Keratinocyte (primary cell): ENCODE results near the gene SORT1.

Experiments used
- CTCF ChIP-seq, 3 experiments: IDR thresholded peaks in 1 of 3; conservative IDR thresholded peaks in 1 of 3; optimal IDR thresholded peaks in 1 of 3; 2 replicates in 2 of 3; 3 replicates in 1 of 3; pipeline versions ENCODE3 to v1.5.1; 2011; ENCODE audit warnings: low read length in 3 of 3, mild to moderate bottlenecking in 3 of 3, moderate library complexity in 2 of 3, control low read depth in 1 of 3, inconsistent platforms in 1 of 3; ENCODE audit not compliant: insufficient read depth in 2 of 3; ENCODE audit errors: extremely low read depth in 1 of 3
- EZH2 ChIP-seq: IDR thresholded peaks from one replicate; pipeline ENCODE4 v1.6.1; 2012; ENCODE audit warnings: inconsistent platforms, mild to moderate bottlenecking, low read length, moderate library complexity

- TF ChIP-seq CTCF (optimal IDR thresholded peaks at IDR 0.05 in 1 of 3, IDR thresholded peaks at IDR 0.05 in 1 of 3, conservative IDR thresholded peaks at IDR 0.05 in 1 of 3; ENCODE audit: extremely low read depth in 1 of 3, insufficient read depth in 2 of 3, low read length in 3 of 3) (no peak), EZH2 (no peak)
These were observed 90.3 kb downstream of the SORT1 start for GRCh38 chr1:109307274-109308021.
